Activated gamma-delta T cell treated with anti-CD3 and anti-CD28 coated beads, Interleukin-2, amount 50 U/mL, for 16 hours (primary cell): Measurements from ENCODE around the gene TUBB8B.
"Not testable (repeated sequence)": the region's sequence is repeated elsewhere in the genome, so short reads cannot be mapped to it uniquely, and the experiment has no call there.

Source experiments
- DNase-seq: peaks from one replicate; pipeline ENCODE4 v3.0.0-alpha.2; 2020; ENCODE audit warnings: low read depth

The TUBB8B gene

GRCh38 chr18:12773-13172 is 36.6 kb downstream of the TUBB8B start:
- DNase-seq, result not testable (repeated sequence)

DNA sequence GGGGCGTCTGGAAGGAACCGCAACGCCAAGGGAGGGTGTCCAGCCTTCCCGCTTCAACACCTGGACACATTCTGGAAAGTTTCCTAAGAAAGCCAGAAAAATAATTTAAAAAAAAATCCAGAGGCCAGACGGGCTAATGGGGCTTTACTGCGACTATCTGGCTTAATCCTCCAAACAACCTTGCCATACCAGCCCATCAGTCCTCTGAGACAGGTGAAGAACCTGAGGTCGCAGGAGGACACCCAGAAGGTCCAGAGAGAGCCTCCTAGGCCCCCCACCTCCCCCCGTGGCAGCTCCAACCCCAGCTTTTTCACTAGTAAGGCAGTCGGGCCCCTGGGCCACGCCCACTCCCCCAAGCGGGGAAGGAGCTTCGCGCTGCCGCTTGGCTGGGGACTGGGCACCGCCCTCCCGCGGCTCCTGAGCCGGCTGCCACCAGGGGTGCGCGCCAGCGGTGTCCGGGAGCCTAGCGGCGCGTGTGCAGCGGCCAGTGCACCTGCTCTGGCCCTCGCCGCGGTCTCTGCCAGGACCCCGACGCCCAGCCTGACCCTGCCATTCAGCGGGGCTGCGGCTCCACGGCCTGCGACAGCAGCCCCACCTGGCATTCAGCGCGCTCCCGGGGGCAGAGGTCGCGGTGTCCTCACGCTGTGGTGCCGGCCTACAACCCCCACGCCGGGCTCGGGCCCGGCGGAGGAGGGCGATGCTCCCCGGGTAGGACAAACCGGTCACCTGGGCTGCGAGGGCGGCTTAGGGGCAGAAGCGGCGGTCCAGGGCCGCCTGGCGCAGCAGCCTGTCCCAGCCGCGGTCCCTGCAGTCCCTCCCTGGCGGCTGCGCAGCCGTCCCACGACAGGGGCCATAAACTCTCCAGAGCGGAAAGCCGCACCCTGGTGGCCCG is 37.8 kb downstream of the TUBB8B start:
- not testable (repeated sequence) for DNase-seq

DNA sequence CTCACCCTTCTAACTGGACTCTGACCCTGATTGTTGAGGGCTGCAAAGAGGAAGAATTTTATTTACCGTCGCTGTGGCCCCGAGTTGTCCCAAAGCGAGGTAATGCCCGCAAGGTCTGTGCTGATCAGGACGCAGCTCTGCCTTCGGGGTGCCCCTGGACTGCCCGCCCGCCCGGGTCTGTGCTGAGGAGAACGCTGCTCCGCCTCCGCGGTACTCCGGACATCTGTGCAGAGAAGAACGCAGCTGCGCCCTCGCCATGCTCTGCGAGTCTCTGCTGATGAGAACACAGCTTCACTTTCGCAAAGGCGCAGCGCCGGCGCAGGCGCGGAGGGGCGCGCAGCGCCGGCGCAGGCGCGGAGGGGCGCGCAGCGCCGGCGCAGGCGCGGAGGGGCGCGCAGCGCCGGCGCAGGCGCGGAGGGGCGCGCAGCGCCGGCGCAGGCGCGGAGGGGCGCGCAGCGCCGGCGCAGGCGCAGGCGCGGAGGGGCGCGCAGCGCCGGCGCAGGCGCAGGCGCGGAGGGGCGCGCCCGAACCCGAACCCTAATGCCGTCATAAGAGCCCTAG is 38.7 kb downstream of the TUBB8B start:
- DNase-seq, result not testable (repeated sequence)

GRCh38 chr18:9937-10336 is 39.5 kb downstream of the TUBB8B start:
- DNase-seq, result not testable (repeated sequence)
